ENCODE measurements around the gene MAN1A1. TPM values are rescaled to one million over a fixed set of nuclear protein-coding genes. Genes with fewer than 3 reads are reported as not detected.
"Not testable (repeated sequence)": the region's sequence is repeated elsewhere in the genome, so short reads cannot be mapped to it uniquely, and the experiment has no call there.

Gene MAN1A1
- polyA plus RNA-seq, 1 donor from 2014 or later: 4.6 TPM

DNA sequence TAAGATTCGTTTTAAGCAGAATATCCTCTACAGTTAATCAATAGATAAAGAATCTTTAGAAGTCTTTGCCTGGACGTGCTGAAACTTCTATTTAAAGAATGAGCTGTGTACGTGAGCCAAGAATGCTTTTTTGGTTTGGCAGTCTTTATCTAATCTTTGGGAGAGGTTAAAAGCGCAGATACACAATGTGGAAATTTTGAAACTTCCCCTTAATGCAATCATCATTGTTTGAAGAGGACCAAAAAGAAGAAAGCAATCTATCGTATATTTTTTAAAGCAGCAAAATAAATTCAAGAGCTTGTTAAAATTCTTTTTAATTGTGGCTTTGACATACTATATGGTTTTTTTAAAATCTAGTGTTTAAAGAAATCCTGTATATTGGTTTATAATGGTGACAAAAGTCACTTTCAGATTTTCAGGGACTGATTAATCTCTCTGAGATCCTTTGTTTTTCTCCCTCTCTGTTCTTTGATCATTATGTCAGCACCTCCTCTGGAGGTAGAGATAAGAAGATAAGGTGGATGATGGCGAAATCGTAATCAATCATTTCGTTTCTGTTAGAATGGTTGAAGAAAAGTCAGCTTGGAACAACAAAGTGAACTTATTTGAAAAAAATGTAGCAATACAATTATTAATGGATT, 179.0 kb downstream of the MAN1A1 start:
- Histone ChIP-seq H3K36me3 (ENCODE audit: insufficient read depth, low read length) (no peaks in the 10 kb centered on the region), H3K79me2 (replicated peaks; ENCODE audit: insufficient read depth, low read length) (no peaks in the 10 kb centered on the region), H3K9ac (ENCODE audit: low read length) (no peak overlapping the region), H4K20me1 (ENCODE audit: insufficient read depth) (no peaks in the 10 kb centered on the region), H3K27me3 (ENCODE audit: insufficient read depth, low read depth, low read length) (no peaks in the 10 kb centered on the region), H2AFZ (ENCODE audit: low read depth, low read length) (no peak overlapping the region), H3K4me2 (ENCODE audit: low read length) (no peak overlapping the region), H3K27ac (ENCODE audit: low read length) (no peak overlapping the region), H3K9me3 (ENCODE audit: low read length) (no peaks in the 10 kb centered on the region), H3K4me3 (ENCODE audit: low read length) (no peak overlapping the region), H3K9me2 (ENCODE audit: insufficient read depth, low read length) (no peaks in the 10 kb centered on the region), H3F3A (ENCODE audit: insufficient read depth, low read length, poor library complexity, severe bottlenecking) (no peaks in the 10 kb centered on the region)
- TF ChIP-seq SMC3 (conservative IDR thresholded peaks at IDR 0.05; ENCODE audit: poor library complexity) (no peak), MXI1 (conservative IDR thresholded peaks at IDR 0.05; ENCODE audit: poor library complexity, severe bottlenecking) (no peak), EZH2 (IDR thresholded peaks at IDR 0.05; ENCODE audit: borderline replicate concordance, insufficient read depth, low read length, poor library complexity, severe bottlenecking) (no peak), RAD21 (conservative IDR thresholded peaks at IDR 0.05) (no peak), EP300 (conservative IDR thresholded peaks at IDR 0.05; ENCODE audit: poor library complexity, severe bottlenecking) (no peak), TAF1 (IDR thresholded peaks at IDR 0.05; ENCODE audit: low read depth) (no peak), POLR2AphosphoS5 (IDR thresholded peaks at IDR 0.05) (no peak)
- TF ChIP-seq, protein P1, sequence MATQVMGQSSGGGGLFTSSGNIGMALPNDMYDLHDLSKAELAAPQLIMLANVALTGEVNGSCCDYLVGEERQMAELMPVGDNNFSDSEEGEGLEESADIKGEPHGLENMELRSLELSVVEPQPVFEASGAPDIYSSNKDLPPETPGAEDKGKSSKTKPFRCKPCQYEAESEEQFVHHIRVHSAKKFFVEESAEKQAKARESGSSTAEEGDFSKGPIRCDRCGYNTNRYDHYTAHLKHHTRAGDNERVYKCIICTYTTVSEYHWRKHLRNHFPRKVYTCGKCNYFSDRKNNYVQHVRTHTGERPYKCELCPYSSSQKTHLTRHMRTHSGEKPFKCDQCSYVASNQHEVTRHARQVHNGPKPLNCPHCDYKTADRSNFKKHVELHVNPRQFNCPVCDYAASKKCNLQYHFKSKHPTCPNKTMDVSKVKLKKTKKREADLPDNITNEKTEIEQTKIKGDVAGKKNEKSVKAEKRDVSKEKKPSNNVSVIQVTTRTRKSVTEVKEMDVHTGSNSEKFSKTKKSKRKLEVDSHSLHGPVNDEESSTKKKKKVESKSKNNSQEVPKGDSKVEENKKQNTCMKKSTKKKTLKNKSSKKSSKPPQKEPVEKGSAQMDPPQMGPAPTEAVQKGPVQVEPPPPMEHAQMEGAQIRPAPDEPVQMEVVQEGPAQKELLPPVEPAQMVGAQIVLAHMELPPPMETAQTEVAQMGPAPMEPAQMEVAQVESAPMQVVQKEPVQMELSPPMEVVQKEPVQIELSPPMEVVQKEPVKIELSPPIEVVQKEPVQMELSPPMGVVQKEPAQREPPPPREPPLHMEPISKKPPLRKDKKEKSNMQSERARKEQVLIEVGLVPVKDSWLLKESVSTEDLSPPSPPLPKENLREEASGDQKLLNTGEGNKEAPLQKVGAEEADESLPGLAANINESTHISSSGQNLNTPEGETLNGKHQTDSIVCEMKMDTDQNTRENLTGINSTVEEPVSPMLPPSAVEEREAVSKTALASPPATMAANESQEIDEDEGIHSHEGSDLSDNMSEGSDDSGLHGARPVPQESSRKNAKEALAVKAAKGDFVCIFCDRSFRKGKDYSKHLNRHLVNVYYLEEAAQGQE (IDR thresholded peaks at IDR 0.05; ENCODE audit: borderline replicate concordance): no peak
- TF ChIP-seq, protein P2, sequence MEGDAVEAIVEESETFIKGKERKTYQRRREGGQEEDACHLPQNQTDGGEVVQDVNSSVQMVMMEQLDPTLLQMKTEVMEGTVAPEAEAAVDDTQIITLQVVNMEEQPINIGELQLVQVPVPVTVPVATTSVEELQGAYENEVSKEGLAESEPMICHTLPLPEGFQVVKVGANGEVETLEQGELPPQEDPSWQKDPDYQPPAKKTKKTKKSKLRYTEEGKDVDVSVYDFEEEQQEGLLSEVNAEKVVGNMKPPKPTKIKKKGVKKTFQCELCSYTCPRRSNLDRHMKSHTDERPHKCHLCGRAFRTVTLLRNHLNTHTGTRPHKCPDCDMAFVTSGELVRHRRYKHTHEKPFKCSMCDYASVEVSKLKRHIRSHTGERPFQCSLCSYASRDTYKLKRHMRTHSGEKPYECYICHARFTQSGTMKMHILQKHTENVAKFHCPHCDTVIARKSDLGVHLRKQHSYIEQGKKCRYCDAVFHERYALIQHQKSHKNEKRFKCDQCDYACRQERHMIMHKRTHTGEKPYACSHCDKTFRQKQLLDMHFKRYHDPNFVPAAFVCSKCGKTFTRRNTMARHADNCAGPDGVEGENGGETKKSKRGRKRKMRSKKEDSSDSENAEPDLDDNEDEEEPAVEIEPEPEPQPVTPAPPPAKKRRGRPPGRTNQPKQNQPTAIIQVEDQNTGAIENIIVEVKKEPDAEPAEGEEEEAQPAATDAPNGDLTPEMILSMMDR (IDR thresholded peaks at IDR 0.05; ENCODE audit: poor library complexity, severe bottlenecking): no peak

DNA sequence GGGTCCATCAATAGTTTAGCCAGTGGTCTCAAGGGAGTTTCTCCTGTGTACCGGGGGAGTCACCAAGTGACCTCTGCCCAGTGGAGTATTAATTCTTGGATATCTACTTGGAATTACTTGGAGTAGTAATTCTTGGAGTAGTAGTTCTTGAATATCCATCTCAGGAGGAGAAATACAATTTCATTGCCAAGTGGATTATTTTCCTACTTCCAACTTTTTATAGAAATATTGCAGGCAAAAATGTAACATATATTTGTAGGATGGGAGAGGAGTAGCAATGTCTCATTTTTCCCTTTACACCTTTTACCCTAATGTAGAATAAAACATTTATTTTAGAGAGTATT, 179.5 kb downstream of the MAN1A1 start:
- Histone ChIP-seq H3K9me2 (ENCODE audit: insufficient read depth, low read length) (no peaks in the 10 kb centered on the region), H3K9me3 (ENCODE audit: low read length) (no peaks in the 10 kb centered on the region), H3F3A (ENCODE audit: insufficient read depth, low read length, poor library complexity, severe bottlenecking) (no peaks in the 10 kb centered on the region), H3K4me2 (ENCODE audit: low read length) (no peak overlapping the region), H3K27me3 (ENCODE audit: insufficient read depth, low read depth, low read length) (no peaks in the 10 kb centered on the region), H3K9ac (ENCODE audit: low read length) (no peak overlapping the region), H2AFZ (ENCODE audit: low read depth, low read length) (no peak overlapping the region), H3K4me3 (ENCODE audit: low read length) (no peak overlapping the region), H4K20me1 (ENCODE audit: insufficient read depth) (no peaks in the 10 kb centered on the region), H3K79me2 (replicated peaks; ENCODE audit: insufficient read depth, low read length) (no peaks in the 10 kb centered on the region), H3K27ac (ENCODE audit: low read length) (no peak overlapping the region), H3K36me3 (ENCODE audit: insufficient read depth, low read length) (no peaks in the 10 kb centered on the region)
- TF ChIP-seq, protein P1 (IDR thresholded peaks at IDR 0.05; ENCODE audit: borderline replicate concordance): no peak
- TF ChIP-seq RAD21 (conservative IDR thresholded peaks at IDR 0.05) (no peak), SMC3 (conservative IDR thresholded peaks at IDR 0.05; ENCODE audit: poor library complexity) (no peak), POLR2AphosphoS5 (IDR thresholded peaks at IDR 0.05) (no peak), EZH2 (IDR thresholded peaks at IDR 0.05; ENCODE audit: borderline replicate concordance, insufficient read depth, low read length, poor library complexity, severe bottlenecking) (no peak), MXI1 (conservative IDR thresholded peaks at IDR 0.05; ENCODE audit: poor library complexity, severe bottlenecking) (no peak), EP300 (conservative IDR thresholded peaks at IDR 0.05; ENCODE audit: poor library complexity, severe bottlenecking) (no peak), TAF1 (IDR thresholded peaks at IDR 0.05; ENCODE audit: low read depth) (no peak)
- TF ChIP-seq, protein P2 (IDR thresholded peaks at IDR 0.05; ENCODE audit: poor library complexity, severe bottlenecking): no peak

DNA sequence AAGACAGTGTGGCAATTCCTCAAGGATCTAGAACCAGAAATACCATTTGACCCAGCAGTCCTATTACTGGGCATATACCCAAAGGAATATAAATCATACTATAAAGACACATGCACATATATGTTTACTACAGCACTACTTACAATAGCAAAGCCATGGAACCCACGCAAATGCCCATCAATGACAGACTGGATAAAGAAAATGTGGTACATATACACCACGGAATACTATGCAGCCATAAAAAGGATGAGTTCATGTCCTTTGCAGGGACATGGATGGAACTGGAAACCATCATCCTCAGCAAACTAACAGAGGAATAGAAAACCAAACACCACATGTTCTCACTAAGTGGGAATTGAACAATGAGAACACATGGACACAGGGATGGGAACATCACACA, 180.2 kb downstream of the MAN1A1 start:
- not testable (repeated sequence) for H3K9me3 ChIP-seq (ENCODE audit: low read length); H3F3A ChIP-seq (ENCODE audit: insufficient read depth, low read length, poor library complexity, severe bottlenecking); H3K4me3 ChIP-seq (ENCODE audit: low read length); H3K36me3 ChIP-seq (ENCODE audit: insufficient read depth, low read length); H3K9me2 ChIP-seq (ENCODE audit: insufficient read depth, low read length); H3K27me3 ChIP-seq (ENCODE audit: insufficient read depth, low read depth, low read length); H2AFZ ChIP-seq (ENCODE audit: low read depth, low read length); H3K79me2 ChIP-seq (replicated peaks; ENCODE audit: insufficient read depth, low read length); H3K9ac ChIP-seq (ENCODE audit: low read length); H3K4me2 ChIP-seq (ENCODE audit: low read length); H3K27ac ChIP-seq (ENCODE audit: low read length); H4K20me1 ChIP-seq (ENCODE audit: insufficient read depth)

All from neural cell (in vitro differentiated cells).